Brain microvascular endothelial cell (primary cell): ENCODE data around the gene PRR13.
"Not testable (repeated sequence)": the region's sequence is repeated elsewhere in the genome, so short reads cannot be mapped to it uniquely, and the experiment has no call there.

ENCODE experiments used
- DNase-seq: peaks from one replicate; pipeline ENCODE4 v3.0.0-alpha.2; 2020
- H3K27ac ChIP-seq: fragments of 250-450 bp; sonication (Bioruptor Pico); 2 replicates; pipeline ENCODE4 v1.5.1; 2020; ENCODE audit warnings: mild to moderate bottlenecking, moderate library complexity
- H3K27me3 ChIP-seq: fragments of 250-450 bp; sonication (Bioruptor Pico); replicated peaks from 2 replicates; pipeline ENCODE4 v1.5.1; 2020; ENCODE audit warnings: mild to moderate bottlenecking
- H3K36me3 ChIP-seq: fragments of 250-450 bp; sonication (Bioruptor Pico); replicated peaks from 2 replicates; pipeline ENCODE4 v1.5.1; 2020; ENCODE audit warnings: mild to moderate bottlenecking
- H3K4me3 ChIP-seq: 2 replicates; pipeline ENCODE4 v1.5.1; 2011; ENCODE audit warnings: low read depth, mild to moderate bottlenecking, control low read depth, low read length, moderate library complexity
- CTCF ChIP-seq: IDR thresholded peaks from 2 replicates; pipeline ENCODE4 v1.5.1; 2011; ENCODE audit warnings: low read depth, mild to moderate bottlenecking, moderate library complexity, low read length, control low read depth, inconsistent platforms; ENCODE audit errors: missing control alignments
- in situ Hi-C: cut with HindIII; loops from 2 replicates; pipeline ENCODE4 v1.10.0; 2017; ENCODE audit warnings: low sequenced_read_pairs, low pct_ligation_motif_present

The PRR13 gene

GRCh38 chr12:53414756-53415417, 26.6 kb upstream of the PRR13 start:
- no peak for TF ChIP-seq CTCF
- Histone ChIP-seq H3K36me3 (peaks cover 27% of the 10 kb centered on the region), H3K27me3 (no peaks in the 10 kb centered on the region), H3K4me3 (no peak overlapping the region), H3K27ac (no peak overlapping the region)
- in situ Hi-C loops, result no loop called here
- no peak for DNase-seq

- in situ Hi-C loops, H3K27ac ChIP-seq: not testable (repeated sequence)
- peaks cover 17% of the 10 kb centered on the region for H3K36me3 ChIP-seq
Observed at GRCh38 chr12:53415752-53416389, 25.7 kb upstream of the PRR13 start.

GRCh38 chr12:53417291-53417816, 24.2 kb upstream of the PRR13 start:
- H3K27me3 ChIP-seq, DNase-seq, H3K36me3 ChIP-seq, H3K4me3 ChIP-seq, in situ Hi-C loops, H3K27ac ChIP-seq: not testable (repeated sequence)

More at GRCh38 chr12:53415752-53416389, 25.7 kb upstream of the PRR13 start:
- H3K4me3 ChIP-seq, H3K27me3 ChIP-seq, DNase-seq: not testable (repeated sequence)

- Histone ChIP-seq H3K27me3 (no peaks in the 10 kb centered on the region), H3K36me3 (no peaks in the 10 kb centered on the region), H3K27ac (no peak overlapping the region), H3K4me3 (no peak overlapping the region)
- TF ChIP-seq CTCF, result no peak
- in situ Hi-C loops, result no loop called here
- DNase-seq, result no peak
Observed at GRCh38 chr12:53418221-53418620, 23.3 kb upstream of the PRR13 start.

- no peak overlapping the region for H3K27ac ChIP-seq
- in situ Hi-C loops, result no loop called here
- TF ChIP-seq CTCF, result no peak
- H3K36me3 ChIP-seq, result no peaks in the 10 kb centered on the region
- no peaks in the 10 kb centered on the region for H3K27me3 ChIP-seq
- no peak overlapping the region for H3K4me3 ChIP-seq
- DNase-seq, result no peak
Observed at GRCh38 chr12:53419756-53420155, 21.8 kb upstream of the PRR13 start.

- DNase-seq, H3K4me3 ChIP-seq, H3K36me3 ChIP-seq, H3K27ac ChIP-seq, in situ Hi-C loops, H3K27me3 ChIP-seq: not testable (repeated sequence)
Observed at GRCh38 chr12:53422247-53422646, 19.3 kb upstream of the PRR13 start.

- H3K4me3 ChIP-seq, result no peak within 1 kb of the TSS
- no peaks in the 10 kb centered on the region for H3K27me3 ChIP-seq
- DNase-seq, result no peak
- in situ Hi-C loops, result no loop called here
- no peak within 1 kb of the TSS for H3K27ac ChIP-seq
- H3K36me3 ChIP-seq, result no peaks in the 10 kb centered on the region
- TF ChIP-seq CTCF, result no peak
Observed at GRCh38 chr12:53423597-53423996, 17.9 kb upstream of the PRR13 start, which contains the start of gene AMHR2. Gene AMHR2 (plus strand): TSS chr12:53423855. CDS start chr12:53423935, 80 bp downstream.
